Breast epithelium (tissue), 4 donors: ENCODE data around the gene PTPRN2. TPM values are rescaled to one million over a fixed set of nuclear protein-coding genes. Genes with fewer than 3 reads are reported as not detected.

Experiments used
- DNase-seq, 2 donors: peaks; one replicate each; pipeline ENCODE4 v3.0.0-alpha.2; 2019; ENCODE audit warnings: low spot score in 2 of 2
- H3K27ac ChIP-seq, 2 donors: fragments of 200-600 bp; sonication (generic) in 1 of 2; one replicate each; pipeline ENCODE4 v1.5.1; 2016 to 2019; ENCODE audit warnings: mild to moderate bottlenecking in 1 of 2
- H3K27me3 ChIP-seq, 2 donors: fragments of 200-600 bp; sonication (generic) in 1 of 2; one replicate each; pipeline versions ENCODE4 v1.5.1 to v1.6.0; 2017 to 2019; ENCODE audit warnings: control low read depth in 1 of 2, mild to moderate bottlenecking in 1 of 2
- H3K36me3 ChIP-seq: fragments of 200-600 bp; one replicate; pipeline ENCODE4 v1.5.1; 2019
- H3K4me1 ChIP-seq, 2 donors: fragments of 200-600 bp; sonication (generic); one replicate each; pipeline ENCODE4 v1.5.1; 2016 to 2019; ENCODE audit warnings: control low read depth in 1 of 2
- H3K4me3 ChIP-seq, 3 donors: fragments of 200-600 bp; sonication (generic); 1 replicate in 2 of 3; 2 replicates in 1 of 3; pipeline ENCODE4 v1.5.1; 2016 to 2019; ENCODE audit warnings: mild to moderate bottlenecking in 3 of 3, moderate library complexity in 2 of 3
- H3K9me3 ChIP-seq, 2 donors: fragments of 200-600 bp; sonication (generic) in 1 of 2; one replicate each; pipeline ENCODE4 v1.5.1; 2016 to 2019; ENCODE audit warnings: control low read depth in 1 of 2
- CTCF ChIP-seq, 3 donors: fragments of 450-650 bp; IDR thresholded peaks; one replicate each; pipeline ENCODE4 v1.5.1; 2016 to 2017; ENCODE audit warnings: antibody characterized with exemption in 3 of 3, mild to moderate bottlenecking in 3 of 3, moderate library complexity in 3 of 3
- POLR2A ChIP-seq: fragments of 450-650 bp; IDR thresholded peaks from one replicate; pipeline ENCODE4 v1.6.1; 2016; ENCODE audit warnings: antibody characterized with exemption, mild to moderate bottlenecking, moderate library complexity
- POLR2AphosphoS5 ChIP-seq, 3 donors: sonication (generic); formaldehyde crosslinking; IDR thresholded peaks; one replicate each; pipeline ENCODE4 v1.6.1; 2017; ENCODE audit warnings: antibody characterized with exemption in 3 of 3
- intact Hi-C: fragments of 100-400 bp; cut with DNase I; formaldehyde crosslinking; loops from one replicate; pipeline ENCODE4 v1.15.1; 2023; ENCODE audit warnings: low total_unique reads
- total RNA-seq, 3 donors: library from RNA; depleted of rRNA; stranded (reverse); fragments of >200 nt; gene quantifications; one replicate each; pipeline ENCODE4 v1.1.0, GENCODE V29; 2016

PTPRN2 gene
- total RNA-seq, 3 donors from 2014 or later = 1.6 to 2.2 (median 2.2) TPM

GRCh38 chr7:157670490-157671357, 916.9 kb downstream of the PTPRN2 start:
- peak overlapping the region in 1 of 3 donors; percentile 21 for H3K4me3 ChIP-seq
- intact Hi-C loops = no loop called here
- H3K27ac ChIP-seq = no peak overlapping the region
- H3K9me3 ChIP-seq = no peaks in the 10 kb centered on the region
- no peaks in the 10 kb centered on the region for H3K36me3 ChIP-seq
- no peaks in the 10 kb centered on the region for H3K4me1 ChIP-seq
- DNase-seq = peak in 1 of 2 donors; percentile 39
- H3K27me3 ChIP-seq = peaks cover 0 to 36% of the 10 kb centered on the region in 2 donors
- TF ChIP-seq POLR2A (no peak), CTCF (IDR thresholded peaks at IDR 0.05) (no peak), POLR2AphosphoS5 (IDR thresholded peaks at IDR 0.05) (no peak)

- H3K36me3 ChIP-seq = no peaks in the 10 kb centered on the region
- no peaks in the 10 kb centered on the region for H3K9me3 ChIP-seq
- no peaks in the 10 kb centered on the region for H3K4me1 ChIP-seq
- no peak for DNase-seq
- peak overlapping the region in 1 of 3 donors; percentile 21 for H3K4me3 ChIP-seq
- TF ChIP-seq POLR2A (no peak), CTCF (IDR thresholded peaks at IDR 0.05) (no peak), POLR2AphosphoS5 (IDR thresholded peaks at IDR 0.05) (no peak)
- H3K27me3 ChIP-seq = peaks cover 0 to 28% of the 10 kb centered on the region in 2 donors
- intact Hi-C loops = no loop called here
- no peak overlapping the region for H3K27ac ChIP-seq
These were observed 917.8 kb downstream of the PTPRN2 start for GRCh38 chr7:157669768-157670351.

- TF ChIP-seq POLR2AphosphoS5 (IDR thresholded peaks at IDR 0.05) (no peak), POLR2A (no peak), CTCF (IDR thresholded peaks at IDR 0.05) (no peak)
- no peak for DNase-seq
- H3K27me3 ChIP-seq = peaks cover 0 to 22% of the 10 kb centered on the region in 2 donors
- peak overlapping the region in 1 of 3 donors; percentile 21 for H3K4me3 ChIP-seq
- H3K9me3 ChIP-seq = no peaks in the 10 kb centered on the region
- H3K4me1 ChIP-seq = no peaks in the 10 kb centered on the region
- no peaks in the 10 kb centered on the region for H3K36me3 ChIP-seq
- H3K27ac ChIP-seq = no peak overlapping the region
- intact Hi-C loops = no loop called here
These were observed 918.5 kb downstream of the PTPRN2 start for GRCh38 chr7:157668884-157669767.

- intact Hi-C loops = no loop called here
- Histone ChIP-seq H3K27me3 (peaks cover 0 to 15% of the 10 kb centered on the region in 2 donors), H3K9me3 (no peaks in the 10 kb centered on the region), H3K36me3 (no peaks in the 10 kb centered on the region), H3K27ac (no peak overlapping the region), H3K4me1 (no peaks in the 10 kb centered on the region), H3K4me3 (no peak overlapping the region)
- TF ChIP-seq POLR2A = no peak
- no peak for TF ChIP-seq POLR2AphosphoS5 (IDR thresholded peaks at IDR 0.05)
- no peak for TF ChIP-seq CTCF (IDR thresholded peaks at IDR 0.05)
- no peak for DNase-seq
These were observed 919.3 kb downstream of the PTPRN2 start for GRCh38 chr7:157668221-157668883.
